HEK293T (cell line): ENCODE results near the gene STAB1.

Experiments
- CTCF ChIA-PET: fragments of 350-600 bp; formaldehyde crosslinking; extraction: SDS; loops from one replicate; lab custom pipeline; 2021; ENCODE audit warnings: antibody characterized with exemption, inconsistent platforms; lab: Yijun Ruan, JAX
- POLR2A ChIA-PET: fragments of 350-600 bp; formaldehyde crosslinking; extraction: SDS; loops from one replicate; lab custom pipeline; 2020; ENCODE audit warnings: antibody characterized with exemption, inconsistent platforms; lab: Yijun Ruan, JAX
- DNase-seq: peaks from one replicate; pipeline ENCODE4 v3.0.0; 2012; ENCODE audit warnings: mixed read lengths; ENCODE audit errors: extremely low spot score
- ARNT ChIP-seq: fragments of 450-650 bp; IDR thresholded peaks from 2 replicates; pipeline ENCODE4 v1.6.1; 2017; ENCODE audit warnings: mild to moderate bottlenecking
- BHLHE40 ChIP-seq: fragments of 450-650 bp; IDR thresholded peaks from 2 replicates; pipeline ENCODE4 v1.6.1; 2016; ENCODE audit warnings: mild to moderate bottlenecking, moderate library complexity, borderline replicate concordance
- CTBP1 ChIP-seq: fragments of 450-650 bp; IDR thresholded peaks from 2 replicates; pipeline ENCODE4 v1.6.1; 2016; ENCODE audit warnings: borderline replicate concordance
- ELF4 ChIP-seq: fragments of 450-650 bp; IDR thresholded peaks from 2 replicates; pipeline ENCODE4 v1.6.1; 2017; ENCODE audit warnings: antibody characterized with exemption
- FOXA1 ChIP-seq: fragments of 450-650 bp; IDR thresholded peaks from 2 replicates; pipeline ENCODE4 v1.6.1; 2016; ENCODE audit warnings: mild to moderate bottlenecking
- FOXK2 ChIP-seq: fragments of 450-650 bp; IDR thresholded peaks from 2 replicates; pipeline ENCODE4 v1.6.1; 2016; ENCODE audit warnings: mild to moderate bottlenecking
- FOXM1 ChIP-seq: fragments of 450-650 bp; IDR thresholded peaks from 2 replicates; pipeline ENCODE4 v1.6.1; 2017; ENCODE audit warnings: mild to moderate bottlenecking, borderline replicate concordance
- HDGF ChIP-seq: fragments of 450-650 bp; IDR thresholded peaks from 2 replicates; pipeline ENCODE4 v1.6.1; 2017; ENCODE audit warnings: antibody characterized with exemption, borderline replicate concordance
- L3MBTL2 ChIP-seq: fragments of 450-650 bp; conservative IDR thresholded peaks from 2 replicates; pipeline ENCODE4 v1.6.1; 2016; ENCODE audit warnings: mild to moderate bottlenecking
- LEF1 ChIP-seq: fragments of 450-650 bp; IDR thresholded peaks from 2 replicates; pipeline ENCODE4 v1.6.1; 2017; ENCODE audit warnings: mild to moderate bottlenecking, borderline replicate concordance
- NFRKB ChIP-seq: fragments of 450-650 bp; IDR thresholded peaks from 2 replicates; pipeline ENCODE4 v1.6.1; 2016; ENCODE audit warnings: mild to moderate bottlenecking, moderate library complexity
- PKNOX1 ChIP-seq: fragments of 450-650 bp; IDR thresholded peaks from 2 replicates; pipeline ENCODE4 v1.6.1; 2016
- SP1 ChIP-seq: fragments of 450-650 bp; IDR thresholded peaks from 2 replicates; pipeline ENCODE4 v1.6.1; 2017
- SUZ12 ChIP-seq: fragments of 450-650 bp; IDR thresholded peaks from 2 replicates; pipeline ENCODE4 v1.6.1; 2016; ENCODE audit warnings: mild to moderate bottlenecking
- TARDBP ChIP-seq: fragments of 450-650 bp; IDR thresholded peaks from 2 replicates; pipeline ENCODE4 v1.6.1; 2016
- ZNF384 ChIP-seq: fragments of 450-650 bp; IDR thresholded peaks from 2 replicates; pipeline ENCODE4 v1.6.1; 2016

Gene STAB1

GRCh38 chr3:52572221-52572620 lies 77.1 kb downstream of the STAB1 start:
- TF ChIP-seq TARDBP (no peak), FOXA1 (no peak), CTBP1 (no peak), L3MBTL2 (no peak), ARNT (no peak), LEF1 (no peak), FOXM1 (no peak), PKNOX1 (no peak), BHLHE40 (no peak), NFRKB (no peak), ELF4 (no peak), SUZ12 (no peak), ZNF384 (no peak), SP1 (no peak), FOXK2 (no peak), HDGF (no peak)
- POLR2A ChIA-PET = no interaction called here
- DNase-seq = no peak
- CTCF ChIA-PET = interaction anchor here (0.6 kb wide), 1 partner anchor 13 kb away, joined by 4 read pairs; no protein-coding TSS in a partner anchor
